ENCODE results near the gene DOCK6. TPM values are rescaled to one million over a fixed set of nuclear protein-coding genes. Genes with fewer than 3 reads are reported as not detected.

Gene DOCK6
- total and polyA plus RNA-seq, 2 donors (not counting 1 experiment from before 2014, with no cell fraction given), result 6.9 to 17.7 TPM

- no peaks in the 10 kb centered on the region for H4K20me1 ChIP-seq (ENCODE audit: control insufficient read depth, extremely low read depth, insufficient read depth, low read length)
- TF ChIP-seq EZH2 (IDR thresholded peaks at IDR 0.05; ENCODE audit: low read length, missing control alignments), result no peak
- TF ChIP-seq CTCF (conservative IDR thresholded peaks at IDR 0.05 in 1 of 2, IDR thresholded peaks at IDR 0.05 in 1 of 2; ENCODE audit: low read depth in 1 of 2, low read length in 2 of 2), result no peak
- H2AFZ ChIP-seq (ENCODE audit: low read length), result no peak overlapping the region
- no peak overlapping the region for H3K9ac ChIP-seq (ENCODE audit: insufficient read depth, low read length)
- no peaks in the 10 kb centered on the region for H3K4me1 ChIP-seq (ENCODE audit: control insufficient read depth, extremely low read depth, insufficient read depth, low read length)
- no peak for DNase-seq (ENCODE audit: low read depth in 2 of 2)
- no peak overlapping the region for H3K27ac ChIP-seq (ENCODE audit: insufficient read depth, low read length)
- H3K4me2 ChIP-seq (ENCODE audit: extremely low read depth, insufficient read depth, low read length), result no peak overlapping the region
- no peaks in the 10 kb centered on the region for H3K36me3 ChIP-seq (ENCODE audit: control insufficient read depth, insufficient read depth, low read length)
- H3K9me3 ChIP-seq (ENCODE audit: control insufficient read depth, insufficient read depth, low read depth, low read length), result no peaks in the 10 kb centered on the region
- no peak overlapping the region for H3K4me3 ChIP-seq (replicated peaks in 1 of 4; ENCODE audit: control extremely low read depth in 1 of 4, insufficient read depth in 1 of 4, low read depth in 3 of 4, low read length in 4 of 4)
- no peaks in the 10 kb centered on the region for H3K79me2 ChIP-seq (ENCODE audit: control insufficient read depth, insufficient read depth, low read length)
- H3K27me3 ChIP-seq (ENCODE audit: control insufficient read depth, insufficient read depth, low read length), result peaks cover 5% of the 10 kb centered on the region
These were observed 42.6 kb upstream of the DOCK6 start for GRCh38 chr19:11304936-11305335.

GRCh38 chr19:11300811-11301120, 38.4 kb upstream of the DOCK6 start:
- H3K4me2 ChIP-seq (ENCODE audit: extremely low read depth, insufficient read depth, low read length), result no peak overlapping the region
- H3K79me2 ChIP-seq (ENCODE audit: control insufficient read depth, insufficient read depth, low read length), result no peaks in the 10 kb centered on the region
- no peak for TF ChIP-seq CTCF (conservative IDR thresholded peaks at IDR 0.05 in 1 of 2, IDR thresholded peaks at IDR 0.05 in 1 of 2; ENCODE audit: low read depth in 1 of 2, low read length in 2 of 2)
- H3K9ac ChIP-seq (ENCODE audit: insufficient read depth, low read length), result no peak overlapping the region
- H3K36me3 ChIP-seq (ENCODE audit: control insufficient read depth, insufficient read depth, low read length), result no peaks in the 10 kb centered on the region
- H3K4me3 ChIP-seq (replicated peaks in 1 of 4; ENCODE audit: control extremely low read depth in 1 of 4, insufficient read depth in 1 of 4, low read depth in 3 of 4, low read length in 4 of 4), result no peak overlapping the region
- H3K27me3 ChIP-seq (ENCODE audit: control insufficient read depth, insufficient read depth, low read length), result peaks cover 2% of the 10 kb centered on the region
- H4K20me1 ChIP-seq (ENCODE audit: control insufficient read depth, extremely low read depth, insufficient read depth, low read length), result no peaks in the 10 kb centered on the region
- H2AFZ ChIP-seq (ENCODE audit: low read length), result no peak overlapping the region
- no peak overlapping the region for H3K27ac ChIP-seq (ENCODE audit: insufficient read depth, low read length)
- no peaks in the 10 kb centered on the region for H3K9me3 ChIP-seq (ENCODE audit: control insufficient read depth, insufficient read depth, low read depth, low read length)
- no peak for DNase-seq (ENCODE audit: low read depth in 2 of 2)
- H3K4me1 ChIP-seq (ENCODE audit: control insufficient read depth, extremely low read depth, insufficient read depth, low read length), result no peaks in the 10 kb centered on the region

- TF ChIP-seq EZH2 (IDR thresholded peaks at IDR 0.05; ENCODE audit: low read length, missing control alignments) (no peak), CTCF (conservative IDR thresholded peaks at IDR 0.05 in 1 of 2, IDR thresholded peaks at IDR 0.05 in 1 of 2; ENCODE audit: low read depth in 1 of 2, low read length in 2 of 2) (no peak)
- Histone ChIP-seq H3K27me3 (ENCODE audit: control insufficient read depth, insufficient read depth, low read length) (peaks cover 2% of the 10 kb centered on the region), H3K4me2 (ENCODE audit: extremely low read depth, insufficient read depth, low read length) (no peak overlapping the region), H3K9ac (ENCODE audit: insufficient read depth, low read length) (no peak overlapping the region), H3K79me2 (ENCODE audit: control insufficient read depth, insufficient read depth, low read length) (no peaks in the 10 kb centered on the region), H4K20me1 (ENCODE audit: control insufficient read depth, extremely low read depth, insufficient read depth, low read length) (no peaks in the 10 kb centered on the region), H3K9me3 (ENCODE audit: control insufficient read depth, insufficient read depth, low read depth, low read length) (no peaks in the 10 kb centered on the region), H3K36me3 (ENCODE audit: control insufficient read depth, insufficient read depth, low read length) (no peaks in the 10 kb centered on the region), H3K4me1 (ENCODE audit: control insufficient read depth, extremely low read depth, insufficient read depth, low read length) (no peaks in the 10 kb centered on the region), H2AFZ (ENCODE audit: low read length) (no peak overlapping the region), H3K27ac (ENCODE audit: insufficient read depth, low read length) (no peak overlapping the region), H3K4me3 (replicated peaks in 1 of 4; ENCODE audit: control extremely low read depth in 1 of 4, insufficient read depth in 1 of 4, low read depth in 3 of 4, low read length in 4 of 4) (no peak overlapping the region)
- no peak for DNase-seq (ENCODE audit: low read depth in 2 of 2)
These were observed 37.9 kb upstream of the DOCK6 start for GRCh38 chr19:11299946-11300810.
